GM21447 (cell line): ENCODE measurements around the gene ACTMAP.

Experiments
- ATAC-seq: cut with Tn5 transposase; IDR thresholded peaks from one replicate; pipeline ENCODE4 v1.9.1; 2021; ENCODE audit not compliant: unreplicated experiment

ACTMAP gene

DNA sequence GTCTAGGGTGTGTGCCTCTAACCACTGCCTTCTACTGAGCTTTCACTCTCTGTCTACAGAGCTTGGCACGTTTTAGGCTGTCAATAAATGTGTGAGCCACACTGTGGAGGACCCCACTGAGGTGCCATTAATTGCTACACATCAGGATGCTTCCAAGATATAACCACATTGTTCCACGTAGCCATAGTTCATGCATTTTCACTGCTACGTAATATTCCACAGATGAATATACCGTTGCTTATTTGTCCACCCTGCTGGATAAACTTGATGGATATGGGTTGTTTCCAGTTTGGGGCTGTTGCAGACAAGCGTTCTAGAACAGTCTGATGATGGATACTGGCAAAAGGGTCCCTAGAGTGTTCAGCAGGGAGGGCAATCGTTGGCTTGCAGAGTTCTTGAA is 48.5 kb downstream of the ACTMAP start:
- ATAC-seq, result no peak

GRCh38 chr19:40700083-40700482 is 50.2 kb downstream of the ACTMAP start:
- ATAC-seq, result no peak

- ATAC-seq, result no peak
Measured at GRCh38 chr19:40697007-40697406, 53.3 kb downstream of the ACTMAP start.

GRCh38 chr19:40695881-40696280 is 54.4 kb downstream of the ACTMAP start:
- ATAC-seq, result no peak

DNA sequence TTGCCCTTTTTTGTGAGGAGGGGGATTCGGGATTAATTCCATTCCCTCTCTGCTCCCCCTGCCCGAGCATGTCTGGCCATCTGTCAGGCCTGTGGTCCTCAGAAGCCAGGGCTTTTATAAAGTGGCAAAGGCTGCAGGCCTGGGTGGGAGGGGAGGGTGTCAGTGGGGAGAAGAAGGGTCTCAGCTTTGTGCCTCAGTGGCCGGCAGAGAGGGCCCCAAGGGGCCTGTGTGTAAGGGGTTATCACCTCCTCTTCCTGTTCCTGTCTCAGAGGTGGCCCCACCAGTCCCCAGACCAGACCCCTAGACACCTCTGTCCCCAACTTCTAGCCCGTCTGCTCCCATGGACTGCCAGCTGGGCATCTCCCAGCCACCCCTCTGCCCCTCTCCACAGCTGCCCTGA is 56.4 kb downstream of the ACTMAP start:
- no peak for ATAC-seq

GRCh38 chr19:40693150-40693788 is 57.0 kb downstream of the ACTMAP start:
- ATAC-seq, result no peak

GRCh38 chr19:40692212-40692551 is 58.1 kb downstream of the ACTMAP start:
- ATAC-seq, result no peak

GRCh38 chr19:40691421-40692211 is 58.7 kb downstream of the ACTMAP start:
- ATAC-seq, result no peak
